Kidney (tissue), 14 donors: Measurements from ENCODE around the gene PPP2R5E. TPM values are rescaled to one million over a fixed set of nuclear protein-coding genes. Genes with fewer than 3 reads are reported as not detected.
A peak's percentile ranks its signal among the peaks of the same experiment; 100 is the strongest.
"Not testable (repeated sequence)": the region's sequence is repeated elsewhere in the genome, so short reads cannot be mapped to it uniquely, and the experiment has no call there.

Source experiments
- DNase-seq, 5 donors: peaks; one replicate each; pipeline ENCODE4 v3.0.0-alpha.2; 2013 to 2020
- FAIRE-seq: peaks from 2 replicates; lab custom pipeline; 2012; peaks lifted over from hg19 to GRCh38; lab: Jason Lieb, UNC
- H3K27ac ChIP-seq, 2 donors: one replicate each; pipeline ENCODE4 v1.7.0; 2013; ENCODE audit warnings: low read depth in 2 of 2, low read length in 2 of 2, inconsistent platforms in 1 of 2
- H3K27me3 ChIP-seq: one replicate; pipeline ENCODE4 v1.7.1; 2013; ENCODE audit warnings: low read length, inconsistent platforms; ENCODE audit not compliant: control insufficient read depth, insufficient read depth
- H3K36me3 ChIP-seq, 3 donors: one replicate each; pipeline versions ENCODE4 v1.7.0 to v1.7.1; 2013; ENCODE audit warnings: low read length in 3 of 3, control low read depth in 1 of 3, inconsistent platforms in 1 of 3; ENCODE audit not compliant: insufficient read depth in 3 of 3, control insufficient read depth in 2 of 3
- H3K4me1 ChIP-seq, 3 donors: one replicate each; pipeline versions ENCODE4 v1.7.0 to v1.7.1; 2013; ENCODE audit warnings: low read length in 3 of 3, inconsistent platforms in 1 of 3, low read depth in 1 of 3; ENCODE audit not compliant: control insufficient read depth in 2 of 3, insufficient read depth in 2 of 3
- H3K4me3 ChIP-seq, 3 donors: one replicate each; pipeline versions ENCODE4 v1.7.0 to v1.8.1; 2013; ENCODE audit warnings: low read length in 3 of 3, control low read depth in 1 of 3, inconsistent platforms in 1 of 3
- H3K9ac ChIP-seq, 3 donors: one replicate each; pipeline versions ENCODE4 v1.7.0 to v1.7.1; 2013; ENCODE audit warnings: low read length in 3 of 3, control low read depth in 1 of 3, inconsistent platforms in 1 of 3
- H3K9me3 ChIP-seq, 3 donors: one replicate each; pipeline versions ENCODE4 v1.7.0 to v1.7.1; 2013; ENCODE audit warnings: low read length in 3 of 3, control low read depth in 1 of 3, inconsistent platforms in 1 of 3; ENCODE audit not compliant: control insufficient read depth in 2 of 3, insufficient read depth in 1 of 3
- CTCF ChIP-seq: IDR thresholded peaks from 3 replicates; pipeline ENCODE4 v1.5.1; 2012; ENCODE audit warnings: mild to moderate bottlenecking, moderate library complexity, borderline replicate concordance; ENCODE audit not compliant: insufficient read depth; ENCODE audit errors: extremely low read depth
- intact Hi-C: fragments of 100-400 bp; cut with DNase I; formaldehyde crosslinking; loops from one replicate; pipeline ENCODE4 v1.11.1; 2022
- polyA plus RNA-seq: library from polyadenylated mRNA; stranded (reverse); fragments of 350-450 nt; fragmentation: Illumina TruSeq; extraction: RNeasy Lipid Tissue Mini Kit (QIAGEN cat#74804); gene quantifications from one replicate; pipeline ENCODE4 v1.2.3, GENCODE V29; 2014; ENCODE audit warnings: low read depth, low replicate concordance; ENCODE audit not compliant: insufficient read depth
- total RNA-seq: library from RNA; stranded (reverse); fragmentation: NEBNext Ultra II Directional; extraction: Animal tissue kit (Norgen Biotek cat#: 25700); gene quantifications from one replicate; pipeline ENCODE4 v1.2.1, GENCODE V29; 2021
- donor health status: control.
- donor health status: control.
- donor health status: control.
- donor health status: control.
- donor health status: control.
- donor health status: DM: yes; HTN: yes; CAD: no.
- donor health status: Normal renal cell carcinoma (clear cell type).

The PPP2R5E gene
- total and polyA plus RNA-seq, 2 donors from 2014 or later: 9.7 to 46.5 TPM

- Histone ChIP-seq H3K27me3 (no peaks in the 10 kb centered on the region), H3K4me1 (no peaks in the 10 kb centered on the region), H3K27ac (no peak overlapping the region), H3K9me3 (no peaks in the 10 kb centered on the region), H3K9ac (no peak overlapping the region), H3K36me3 (peaks cover 4 to 20% (median 15%) of the 10 kb centered on the region in 3 donors), H3K4me3 (no peak overlapping the region)
- intact Hi-C loops: loop anchor here (10.0 kb wide), 2 partner anchors 161 to 381 kb away; partner anchors contain the start of gene PPP2R5E
- FAIRE-seq: no peak
- no peak for TF ChIP-seq CTCF
- no peak for DNase-seq
Observed at GRCh38 chr14:63383776-63384367, 159.3 kb downstream of the PPP2R5E start.

GRCh38 chr14:63378444-63378843 lies 164.7 kb downstream of the PPP2R5E start:
- intact Hi-C loops: no loop called here
- TF ChIP-seq CTCF: no peak
- Histone ChIP-seq H3K4me1 (no peaks in the 10 kb centered on the region), H3K27me3 (no peaks in the 10 kb centered on the region), H3K36me3 (peaks cover 2 to 15% (median 6%) of the 10 kb centered on the region in 3 donors), H3K4me3 (no peak overlapping the region), H3K9me3 (no peaks in the 10 kb centered on the region), H3K27ac (no peak overlapping the region), H3K9ac (no peak overlapping the region)
- DNase-seq (no peak), FAIRE-seq (no peak)

GRCh38 chr14:63375769-63376168 lies 167.4 kb downstream of the PPP2R5E start:
- DNase-seq (no peak), FAIRE-seq (no peak)
- Histone ChIP-seq H3K4me1 (no peaks in the 10 kb centered on the region), H3K9ac (no peak overlapping the region), H3K27me3 (no peaks in the 10 kb centered on the region), H3K36me3 (peaks cover 0 to 5% (median 1%) of the 10 kb centered on the region in 3 donors), H3K27ac (no peak overlapping the region), H3K9me3 (no peaks in the 10 kb centered on the region), H3K4me3 (no peak overlapping the region)
- intact Hi-C loops: no loop called here
- no peak for TF ChIP-seq CTCF

- H3K9ac ChIP-seq, H3K4me1 ChIP-seq, FAIRE-seq, H3K4me3 ChIP-seq, H3K36me3 ChIP-seq, H3K9me3 ChIP-seq, H3K27ac ChIP-seq, H3K27me3 ChIP-seq, intact Hi-C loops: not testable (repeated sequence)
- peak in 1 of 5 donors; percentile 12 for DNase-seq
Observed at GRCh38 chr14:63371613-63372012, 171.6 kb downstream of the PPP2R5E start.
